B cell (primary cell): Measurements from ENCODE around the gene DLG2. TPM values are rescaled to one million over a fixed set of nuclear protein-coding genes. Genes with fewer than 3 reads are reported as not detected.

Experiments used
- ATAC-seq: fragments of 200-7000 bp; cut with Tn5 transposase; one replicate; pipeline ENCODE4 v1.10.0; 2021; ENCODE audit warnings: low read depth, mild to moderate bottlenecking, moderate number of reproducible peaks, moderate library complexity
- CTCF ChIA-PET: fragments of 350-600 bp; sonication (Branson Sonifier 250); formaldehyde crosslinking; loops from one replicate; lab custom pipeline; 2021; ENCODE audit warnings: antibody characterized with exemption, inconsistent platforms; lab: Charles Lee
- POLR2A ChIA-PET: fragments of 350-600 bp; sonication (Branson Sonifier 250); formaldehyde crosslinking; loops from one replicate; lab custom pipeline; 2021; ENCODE audit warnings: antibody characterized with exemption; lab: Charles Lee
- DNase-seq: peaks from one replicate; pipeline ENCODE4 v3.0.0; 2013
- H2AFZ ChIP-seq: 2 replicates; pipeline ENCODE4 v1.6.1; 2012; ENCODE audit warnings: mild to moderate bottlenecking, low read depth, low read length; ENCODE audit not compliant: insufficient read depth, poor library complexity, severe bottlenecking
- H3K27ac ChIP-seq, 2 donors: 1 replicate in 1 of 2; 2 replicates in 1 of 2; pipeline ENCODE4 v1.5.1; 2012 to 2013; ENCODE audit warnings: low read length in 2 of 2, mild to moderate bottlenecking in 2 of 2, moderate library complexity in 1 of 2
- H3K27me3 ChIP-seq, 4 experiments: fragments of 200-600 bp in 1 of 4; sonication (generic) in 1 of 4; replicated peaks in 1 of 4; 1 replicate in 2 of 4; 2 replicates in 2 of 4; pipeline versions ENCODE4 v1.6.1 to v1.7.0; 2013 to 2016; ENCODE audit warnings: low read length in 3 of 4, mild to moderate bottlenecking in 2 of 4, mixed read lengths in 1 of 4, moderate library complexity in 1 of 4; ENCODE audit not compliant: insufficient read depth in 4 of 4, control insufficient read depth in 3 of 4; ENCODE audit errors: control extremely low read depth in 1 of 4
- H3K36me3 ChIP-seq, 2 experiments: replicated peaks in 1 of 2; 1 replicate in 1 of 2; 2 replicates in 1 of 2; pipeline versions ENCODE4 v1.6.1 to v1.7.1; 2013; ENCODE audit warnings: low read length in 1 of 2; ENCODE audit not compliant: insufficient read depth in 2 of 2, control insufficient read depth in 1 of 2; ENCODE audit errors: control extremely low read depth in 1 of 2, extremely low read depth in 1 of 2
- H3K4me1 ChIP-seq, 2 donors: fragments of 200-600 bp in 1 of 2; sonication (generic) in 1 of 2; 1 replicate in 1 of 2; 2 replicates in 1 of 2; pipeline versions ENCODE4 v1.5.1 to v1.6.1; 2013 to 2017; ENCODE audit warnings: low read length in 2 of 2; ENCODE audit not compliant: control insufficient read depth in 2 of 2, insufficient read depth in 2 of 2
- H3K4me2 ChIP-seq: replicated peaks from 2 replicates; pipeline ENCODE3; 2012; ENCODE audit warnings: mild to moderate bottlenecking, low read depth, low read length; ENCODE audit not compliant: poor library complexity, severe bottlenecking
- H3K4me3 ChIP-seq, 5 experiments: fragments of 200-600 bp in 1 of 5; sonication (generic) in 1 of 5; 1 replicate in 3 of 5; 2 replicates in 2 of 5; pipeline versions ENCODE4 v1.5.1 to v1.7.0; 2011 to 2016; ENCODE audit warnings: low read length in 4 of 5, mild to moderate bottlenecking in 4 of 5, low read depth in 2 of 5, control low read depth in 1 of 5, moderate library complexity in 1 of 5; ENCODE audit not compliant: insufficient read depth in 1 of 5; ENCODE audit errors: control extremely low read depth in 1 of 5, extremely low read depth in 1 of 5
- H3K79me2 ChIP-seq: fragments of 200-600 bp; sonication (generic); one replicate; pipeline ENCODE4 v1.6.0; 2016; ENCODE audit warnings: low read length; ENCODE audit not compliant: control insufficient read depth, insufficient read depth
- H3K9ac ChIP-seq: fragments of 200-600 bp; sonication (generic); 2 replicates; pipeline ENCODE4 v1.6.1; 2017; ENCODE audit warnings: mild to moderate bottlenecking, low read length, moderate library complexity
- H3K9me3 ChIP-seq, 3 donors: one replicate each; pipeline versions ENCODE4 v1.6.1 to v1.7.1; 2013; ENCODE audit warnings: low read length in 2 of 3; ENCODE audit not compliant: control insufficient read depth in 2 of 3, insufficient read depth in 1 of 3; ENCODE audit errors: control extremely low read depth in 1 of 3
- H4K20me1 ChIP-seq: 2 replicates; pipeline ENCODE4 v1.6.0; 2012; ENCODE audit warnings: mild to moderate bottlenecking, low read length; ENCODE audit not compliant: insufficient read depth, control insufficient read depth, poor library complexity, severe bottlenecking
- H3K27ac Mint-ChIP-seq: one replicate; pipeline ENCODE4 v1.8.0; 2021; ENCODE audit warnings: mixed read lengths
- H3K27me3 Mint-ChIP-seq: one replicate; pipeline ENCODE4 v1.8.0; 2021; ENCODE audit warnings: mixed read lengths
- H3K4me1 Mint-ChIP-seq: one replicate; pipeline ENCODE4 v1.8.0; 2021; ENCODE audit warnings: mixed read lengths
- H3K4me3 Mint-ChIP-seq: one replicate; pipeline ENCODE4 v1.8.0; 2021; ENCODE audit warnings: mixed read lengths
- H3K9me3 Mint-ChIP-seq: one replicate; pipeline ENCODE4 v1.8.0; 2022; ENCODE audit warnings: mixed read lengths; ENCODE audit not compliant: insufficient read depth
- CTCF ChIP-seq: fragments of 200-600 bp; IDR thresholded peaks from one replicate; pipeline ENCODE4 v1.8.0; 2022; ENCODE audit warnings: antibody characterized with exemption, mild to moderate bottlenecking
- EZH2 ChIP-seq: IDR thresholded peaks from 2 replicates; pipeline ENCODE4 v1.6.1; 2012; ENCODE audit warnings: borderline replicate concordance, low read depth, mild to moderate bottlenecking, moderate library complexity, low read length; ENCODE audit not compliant: insufficient read depth, poor library complexity, severe bottlenecking
- whole genome bisulfite sequencing: methylation state at CpG from one replicate; pipeline ENCODE4 v1.1.5; 2013; ENCODE audit warnings: missing lambda C conversion rate; ENCODE audit not compliant: insufficient coverage; 5-methylcytosine and 5-hydroxymethylcytosine counted together
- intact Hi-C: fragments of 100-400 bp; cut with micrococcal nuclease; formaldehyde crosslinking; loops from one replicate; pipeline ENCODE4 v1.10.0; 2022
- polyA plus RNA-seq: library from polyadenylated mRNA; depleted of rRNA; stranded (reverse); fragments of >200 nt; gene quantifications from 2 replicates; pipeline ENCODE4 v1.2.3, GENCODE V29; 2012
- total RNA-seq, 2 donors: library from RNA; stranded (reverse); fragments of 120-200 nt in 1 of 2; gene quantifications; 1 replicate in 1 of 2; 2 replicates in 1 of 2; pipeline versions ENCODE4 v1.2.3 to v1.2.4, GENCODE V29; 2013 to 2022

Gene DLG2
- total and polyA plus RNA-seq, 2 donors (not counting 1 experiment from before 2014, with no cell fraction given) = 0.54 to 5.4 TPM

DNA sequence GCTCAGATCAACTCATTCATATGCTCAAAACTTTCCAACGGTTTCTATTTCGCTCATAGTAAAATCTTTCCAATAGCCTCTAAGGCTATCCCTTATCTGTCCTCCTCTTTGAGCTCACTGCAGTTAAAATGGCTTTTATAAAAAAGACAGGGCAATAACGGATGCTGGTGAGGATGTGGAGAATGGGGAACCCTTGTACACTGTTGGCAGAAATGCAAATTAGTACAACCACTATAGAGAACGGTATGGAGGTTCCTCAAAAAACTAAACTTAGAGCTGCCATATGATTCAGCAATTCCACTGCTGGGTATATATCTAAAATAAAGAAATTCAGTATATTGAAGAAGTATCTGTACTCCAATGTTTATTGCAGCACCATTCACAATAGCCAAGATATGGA, 345.6 kb downstream of the DLG2 start:
- Histone ChIP-seq H2AFZ (no peak overlapping the region), H3K27me3 (no peaks in the 10 kb centered on the region), H3K27ac (no peak overlapping the region), H4K20me1 (no peaks in the 10 kb centered on the region), H3K79me2 (no peaks in the 10 kb centered on the region), H3K4me1 (peaks cover 0 to 6% of the 10 kb centered on the region in 2 donors), H3K9ac (no peak overlapping the region), H3K36me3 (no peaks in the 10 kb centered on the region), H3K4me2 (no peak overlapping the region), H3K9me3 (no peaks in the 10 kb centered on the region), H3K4me3 (no peak overlapping the region)
- no peak for TF ChIP-seq CTCF
- TF ChIP-seq EZH2 = no peak
- DNase-seq = peak; percentile 8
- Mint-ChIP-seq H3K27ac (no peak overlapping the region), H3K9me3 (no peaks in the 10 kb centered on the region), H3K4me3 (no peak overlapping the region), H3K4me1 (peaks cover 6% of the 10 kb centered on the region), H3K27me3 (no peaks in the 10 kb centered on the region)
- no CpG with 5 or more reads among the region's 4 CpGs for WGBS
- no peak for ATAC-seq
- ChIA-PET CTCF (no interaction called here), POLR2A (no interaction called here)
- intact Hi-C loops = no loop called here

GRCh38 chr11:85279267-85279666, 347.9 kb downstream of the DLG2 start:
- no peak for TF ChIP-seq EZH2
- TF ChIP-seq CTCF = no peak
- ATAC-seq = no peak
- Mint-ChIP-seq H3K4me1 (peaks cover 6% of the 10 kb centered on the region), H3K4me3 (no peak overlapping the region), H3K27me3 (peaks cover 3% of the 10 kb centered on the region), H3K27ac (no peak overlapping the region), H3K9me3 (no peaks in the 10 kb centered on the region)
- intact Hi-C loops = no loop called here
- no peak overlapping the region for H3K27ac ChIP-seq
- no peaks in the 10 kb centered on the region for H3K36me3 ChIP-seq
- ChIA-PET POLR2A (no interaction called here), CTCF (interaction anchor here (0.6 kb wide), 1 partner anchor 17 kb away, joined by 4 read pairs; no protein-coding TSS in a partner anchor)
- peaks cover 0 to 1% (median 0%) of the 10 kb centered on the region in 3 donors for H3K9me3 ChIP-seq
- H3K27me3 ChIP-seq = no peaks in the 10 kb centered on the region
- 100% methylated on average over 1 of the region's 1 CpG for WGBS
- peaks cover 0 to 6% of the 10 kb centered on the region in 2 donors for H3K4me1 ChIP-seq
- H3K79me2 ChIP-seq = no peaks in the 10 kb centered on the region
- DNase-seq = no peak
- no peak overlapping the region for H3K4me3 ChIP-seq
- no peak overlapping the region for H2AFZ ChIP-seq
- no peak overlapping the region for H3K9ac ChIP-seq
- no peaks in the 10 kb centered on the region for H4K20me1 ChIP-seq
- no peak overlapping the region for H3K4me2 ChIP-seq
